ENCODE results near the gene HAS3.

The HAS3 gene

GRCh38 chr16:69094501-69094900 is 11.0 kb upstream of the HAS3 start:
- H3K4me1 ChIP-seq (ENCODE audit: insufficient read depth, low read length), result peaks cover 13% of the 10 kb centered on the region; the same call in 1 of the 2 replicates
- H3K27ac ChIP-seq (ENCODE audit: low read depth, low read length), result no peak overlapping the region
- 92% methylated on average over 5 of the region's 5 CpGs for WGBS

GRCh38 chr16:69095193-69095592 is 10.3 kb upstream of the HAS3 start:
- H3K36me3 ChIP-seq (ENCODE audit: insufficient read depth, low read length), result no peaks in the 10 kb centered on the region
- H3K4me3 ChIP-seq (ENCODE audit: low read length), result no peak overlapping the region
- H3K27ac ChIP-seq (ENCODE audit: low read depth, low read length), result no peak overlapping the region
- H3K9me3 ChIP-seq (ENCODE audit: insufficient read depth, low read depth, low read length), result no peaks in the 10 kb centered on the region
- no peak overlapping the region for H3K9ac ChIP-seq (ENCODE audit: low read depth, low read length)
- H3K27me3 ChIP-seq (ENCODE audit: insufficient read depth, low read length), result no peaks in the 10 kb centered on the region
- WGBS, result 95% methylated on average over 6 of the region's 6 CpGs
- H3K4me1 ChIP-seq (ENCODE audit: insufficient read depth, low read length), result peaks cover 9% of the 10 kb centered on the region

More at GRCh38 chr16:69094501-69094900, 11.0 kb upstream of the HAS3 start:
- H3K4me3 ChIP-seq (ENCODE audit: low read length), result no peak overlapping the region
- H3K9ac ChIP-seq (ENCODE audit: low read depth, low read length), result no peak overlapping the region
- no peaks in the 10 kb centered on the region for H3K36me3 ChIP-seq (ENCODE audit: insufficient read depth, low read length)
- H3K9me3 ChIP-seq (ENCODE audit: insufficient read depth, low read depth, low read length), result no peaks in the 10 kb centered on the region
- no peaks in the 10 kb centered on the region for H3K27me3 ChIP-seq (ENCODE audit: insufficient read depth, low read length)

DNA sequence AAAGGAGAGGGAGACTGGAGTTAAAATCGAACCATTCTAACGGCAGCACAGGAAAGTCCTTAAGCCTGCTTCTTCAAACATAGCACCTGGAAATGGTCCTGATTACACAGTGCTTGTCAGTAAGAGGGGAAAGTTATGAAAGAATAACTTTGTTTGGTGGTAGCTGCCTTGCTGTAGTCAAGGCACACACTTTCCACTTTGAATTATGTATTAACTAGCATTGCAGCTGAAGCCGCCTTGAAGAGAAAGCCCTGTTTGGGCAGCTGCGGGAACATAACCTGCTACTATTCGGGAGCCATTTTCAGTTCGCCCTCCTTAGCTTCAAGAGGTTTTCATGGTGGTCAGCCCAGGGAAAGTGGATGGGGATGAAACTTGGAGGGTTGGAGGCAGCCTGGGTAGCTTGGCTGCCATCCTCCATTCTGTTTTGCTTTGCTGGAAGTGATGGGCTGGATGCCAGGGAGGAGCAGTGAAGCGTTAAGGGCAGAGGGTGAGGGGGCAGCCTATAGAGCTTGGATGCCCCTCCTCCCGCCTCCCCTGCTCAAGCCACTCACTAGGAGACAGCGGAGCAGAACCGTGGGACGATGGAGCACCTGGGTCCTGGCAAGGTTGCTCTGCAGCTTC is 5.3 kb upstream of the HAS3 start:
- H3K27ac ChIP-seq (ENCODE audit: low read depth, low read length), result no peak overlapping the region
- 70% methylated on average over 11 of the region's 11 CpGs for WGBS

DNA sequence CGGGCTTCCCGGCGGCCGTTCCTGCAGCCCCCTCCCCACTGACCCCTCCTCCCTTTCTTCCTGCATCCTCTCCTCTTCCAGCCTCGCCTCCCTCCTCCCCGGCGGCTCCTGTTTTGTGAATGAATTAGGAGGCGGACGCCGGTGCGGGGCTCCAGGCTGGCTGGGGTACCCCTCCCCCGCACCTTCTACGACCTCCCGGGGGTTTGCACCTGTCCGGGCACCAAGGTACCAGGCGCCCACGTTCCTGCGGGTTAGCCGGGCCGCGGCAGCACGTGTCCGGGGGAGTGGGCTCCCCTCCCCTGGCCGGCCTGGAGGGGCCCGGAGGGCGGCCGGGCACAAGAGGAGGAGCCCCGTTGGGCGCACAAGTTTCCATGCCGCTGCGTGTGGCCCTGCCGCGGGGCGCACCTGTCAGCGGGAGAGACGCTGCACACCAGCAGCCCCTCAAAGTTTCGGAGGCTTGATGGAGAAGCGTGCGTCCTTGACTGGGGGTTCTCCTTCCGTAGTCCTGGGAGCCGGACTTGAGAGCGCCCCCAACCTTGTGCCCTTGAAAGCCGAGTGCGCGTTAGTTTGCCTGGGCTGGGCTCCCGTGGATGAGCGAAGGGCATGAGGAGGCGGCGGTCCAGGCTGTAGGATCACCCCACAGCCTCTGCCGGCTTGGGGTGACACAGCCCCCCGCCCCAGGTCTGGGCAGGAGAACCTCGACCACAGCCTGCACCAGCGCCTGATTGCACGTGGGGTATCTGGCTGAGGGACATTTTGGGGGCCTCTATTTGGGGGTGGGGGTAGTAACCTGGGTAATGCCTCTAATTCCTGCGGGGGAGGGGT is 1.2 kb downstream of the HAS3 start:
- H3K27ac ChIP-seq (ENCODE audit: low read depth, low read length), result peak overlapping the region; percentile 68
- H3K9ac ChIP-seq (ENCODE audit: low read depth, low read length), result peak overlapping the region; percentile 69
- H3K9me3 ChIP-seq (ENCODE audit: insufficient read depth, low read depth, low read length), result no peaks in the 10 kb centered on the region
- peak overlapping the region; percentile 85 for H3K4me3 ChIP-seq (ENCODE audit: low read length)
- WGBS, result under 1% methylated on average over 55 of the region's 55 CpGs
- H3K36me3 ChIP-seq (ENCODE audit: insufficient read depth, low read length), result peaks cover 27% of the 10 kb centered on the region
- H3K27me3 ChIP-seq (ENCODE audit: insufficient read depth, low read length), result no peaks in the 10 kb centered on the region
- peaks cover 18% of the 10 kb centered on the region for H3K4me1 ChIP-seq (ENCODE audit: insufficient read depth, low read length)

More for the DNA sequence above, 5.3 kb upstream of the HAS3 start:
- peaks cover 26% of the 10 kb centered on the region for H3K4me1 ChIP-seq (ENCODE audit: insufficient read depth, low read length)
- no peaks in the 10 kb centered on the region for H3K36me3 ChIP-seq (ENCODE audit: insufficient read depth, low read length)
- no peak overlapping the region for H3K4me3 ChIP-seq (ENCODE audit: low read length)
- no peaks in the 10 kb centered on the region for H3K27me3 ChIP-seq (ENCODE audit: insufficient read depth, low read length)
- no peaks in the 10 kb centered on the region for H3K9me3 ChIP-seq (ENCODE audit: insufficient read depth, low read depth, low read length)
- H3K9ac ChIP-seq (ENCODE audit: low read depth, low read length), result no peak overlapping the region

DNA sequence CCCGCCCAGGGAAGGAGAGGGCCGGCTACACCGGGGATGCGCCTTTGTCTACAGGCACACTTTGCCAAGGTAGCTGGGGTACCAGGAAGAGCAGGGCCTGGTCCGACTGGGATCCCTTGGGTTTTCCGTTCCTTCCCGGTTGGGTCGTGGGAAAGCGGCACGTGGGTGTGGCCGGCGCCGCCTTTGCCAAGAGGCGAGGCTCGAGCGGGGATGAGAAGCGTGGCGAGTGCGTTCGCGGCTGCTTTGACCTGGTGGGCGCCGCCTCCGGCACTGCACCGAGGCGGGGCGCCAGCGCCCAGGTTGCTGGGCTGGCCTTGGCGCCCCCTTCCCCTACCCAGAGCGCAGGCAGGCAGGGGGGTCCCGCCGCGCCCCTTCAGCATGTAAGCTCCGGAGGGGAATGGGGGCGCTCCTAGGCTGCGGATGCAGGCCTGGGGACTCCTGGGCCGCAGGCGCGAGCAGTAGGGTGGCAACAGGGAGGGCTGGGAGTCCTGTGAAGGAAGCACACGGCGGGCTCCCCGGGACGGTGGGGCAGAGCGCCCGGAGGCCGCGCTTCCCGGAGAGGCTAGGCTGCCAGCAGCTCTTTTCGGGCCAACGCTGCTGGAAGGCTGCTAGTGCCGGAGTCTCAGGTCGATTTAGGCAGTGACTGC is 2.0 kb downstream of the HAS3 start:
- Histone ChIP-seq H3K27me3 (ENCODE audit: insufficient read depth, low read length) (no peaks in the 10 kb centered on the region), H3K9ac (ENCODE audit: low read depth, low read length) (peak overlapping the region; percentile 69), H3K27ac (ENCODE audit: low read depth, low read length) (peak overlapping the region; percentile 68), H3K9me3 (ENCODE audit: insufficient read depth, low read depth, low read length) (no peaks in the 10 kb centered on the region), H3K4me1 (ENCODE audit: insufficient read depth, low read length) (peaks cover 13% of the 10 kb centered on the region), H3K4me3 (ENCODE audit: low read length) (peak overlapping the region; percentile 85), H3K36me3 (ENCODE audit: insufficient read depth, low read length) (peaks cover 35% of the 10 kb centered on the region)
- WGBS, result under 1% methylated on average over 52 of the region's 52 CpGs

DNA sequence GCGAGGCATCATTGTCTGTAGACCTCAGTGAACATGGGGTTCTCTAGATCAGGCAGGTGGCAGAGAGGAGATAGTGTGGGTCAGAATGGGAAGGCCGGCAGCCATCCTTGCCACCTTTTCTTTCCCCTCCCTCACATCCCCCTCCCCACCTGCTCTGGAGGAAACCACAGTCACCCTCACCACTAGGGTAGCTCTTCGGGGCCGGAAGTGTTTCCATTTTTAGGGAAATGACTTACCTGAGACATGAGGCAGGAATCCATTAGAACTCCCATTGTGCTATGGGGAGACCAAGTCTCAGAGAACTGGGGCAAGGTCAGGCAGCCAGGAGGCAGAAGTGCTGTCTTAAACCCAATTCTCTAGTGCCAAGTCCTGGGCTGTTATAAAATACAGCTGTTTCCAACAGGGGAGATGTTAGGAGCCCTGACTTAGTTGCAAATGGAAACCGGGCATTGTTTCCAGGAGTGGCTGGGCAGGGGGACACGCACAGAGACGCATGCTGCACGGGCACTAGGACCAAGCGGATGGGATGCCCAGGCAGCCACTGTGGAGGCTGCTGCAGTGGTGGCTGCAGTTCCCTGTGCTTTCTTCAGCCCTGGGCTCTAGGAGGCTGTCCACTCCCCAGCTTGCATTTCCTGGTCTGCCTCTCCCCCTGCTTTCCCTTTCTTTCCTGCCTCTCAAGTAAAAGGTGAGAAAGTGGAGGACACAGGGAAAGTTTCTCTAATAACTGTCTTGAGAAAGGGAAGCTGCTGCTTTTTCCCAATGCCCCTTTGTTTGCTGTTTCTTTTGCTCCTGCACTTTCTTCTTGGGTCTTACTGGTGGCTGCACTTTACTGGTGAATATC is 2.8 kb downstream of the HAS3 start:
- Histone ChIP-seq H3K36me3 (ENCODE audit: insufficient read depth, low read length) (peaks cover 42% of the 10 kb centered on the region), H3K4me3 (ENCODE audit: low read length) (peak overlapping the region; percentile 85), H3K4me1 (ENCODE audit: insufficient read depth, low read length) (peaks cover 8% of the 10 kb centered on the region; the same call in 1 of the 2 replicates), H3K27me3 (ENCODE audit: insufficient read depth, low read length) (no peaks in the 10 kb centered on the region), H3K27ac (ENCODE audit: low read depth, low read length) (peak overlapping the region; percentile 68; the same call in 1 of the 2 replicates), H3K9ac (ENCODE audit: low read depth, low read length) (peak overlapping the region; percentile 69), H3K9me3 (ENCODE audit: insufficient read depth, low read depth, low read length) (no peaks in the 10 kb centered on the region)
- 11% methylated on average over 9 of the region's 9 CpGs for WGBS

GRCh38 chr16:69108905-69109252 is 3.4 kb downstream of the HAS3 start:
- Histone ChIP-seq H3K27me3 (ENCODE audit: insufficient read depth, low read length) (no peaks in the 10 kb centered on the region), H3K4me1 (ENCODE audit: insufficient read depth, low read length) (peaks cover 8% of the 10 kb centered on the region; the same call in 1 of the 2 replicates)
- 84% methylated on average over 4 of the region's 4 CpGs for WGBS

GRCh38 chr16:69109486-69110270 is 4.2 kb downstream of the HAS3 start:
- 96% methylated on average over 47 of the region's 48 CpGs for WGBS

More at GRCh38 chr16:69108905-69109252, 3.4 kb downstream of the HAS3 start:
- H3K9ac ChIP-seq (ENCODE audit: low read depth, low read length), result peak overlapping the region; percentile 69; the same call in 1 of the 2 replicates
- peaks cover 48% of the 10 kb centered on the region for H3K36me3 ChIP-seq (ENCODE audit: insufficient read depth, low read length)
- peak overlapping the region; percentile 85 for H3K4me3 ChIP-seq (ENCODE audit: low read length)
- peak overlapping the region; percentile 22; the same call in 1 of the 2 replicates for H3K27ac ChIP-seq (ENCODE audit: low read depth, low read length)
- no peaks in the 10 kb centered on the region for H3K9me3 ChIP-seq (ENCODE audit: insufficient read depth, low read depth, low read length)

DNA sequence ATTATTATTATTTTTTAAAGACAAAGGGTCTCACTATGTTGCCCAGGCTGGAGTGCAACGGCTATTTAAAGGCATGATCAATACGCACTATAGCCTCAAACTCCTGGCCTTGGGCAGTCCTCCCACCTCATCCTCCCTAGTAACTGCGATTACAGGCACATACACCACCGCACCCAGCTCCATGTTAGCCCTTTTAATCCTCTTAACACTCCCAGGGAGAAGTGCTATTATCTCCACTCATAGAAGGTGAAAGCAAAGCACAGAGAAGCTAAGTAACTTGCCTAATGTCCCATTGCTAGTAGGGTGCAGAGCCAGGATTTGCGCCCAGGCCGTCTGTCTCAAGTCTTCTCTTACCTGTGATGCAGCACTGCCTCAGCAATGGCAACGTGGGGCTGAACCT is 5.0 kb downstream of the HAS3 start:
- 95% methylated on average over 7 of the region's 7 CpGs for WGBS
- H3K36me3 ChIP-seq (ENCODE audit: insufficient read depth, low read length), result peaks cover 63% of the 10 kb centered on the region

More at GRCh38 chr16:69109486-69110270, 4.2 kb downstream of the HAS3 start:
- H3K9ac ChIP-seq (ENCODE audit: low read depth, low read length), result no peak overlapping the region
- H3K4me3 ChIP-seq (ENCODE audit: low read length), result no peak overlapping the region
- H3K36me3 ChIP-seq (ENCODE audit: insufficient read depth, low read length), result peaks cover 56% of the 10 kb centered on the region
- no peaks in the 10 kb centered on the region for H3K9me3 ChIP-seq (ENCODE audit: insufficient read depth, low read depth, low read length)
- no peaks in the 10 kb centered on the region for H3K27me3 ChIP-seq (ENCODE audit: insufficient read depth, low read length)
- peaks cover 8% of the 10 kb centered on the region; the same call in 1 of the 2 replicates for H3K4me1 ChIP-seq (ENCODE audit: insufficient read depth, low read length)
- no peak overlapping the region for H3K27ac ChIP-seq (ENCODE audit: low read depth, low read length)

More for the DNA sequence above, 5.0 kb downstream of the HAS3 start:
- Histone ChIP-seq H3K4me1 (ENCODE audit: insufficient read depth, low read length) (peaks cover 8% of the 10 kb centered on the region; the same call in 1 of the 2 replicates), H3K9me3 (ENCODE audit: insufficient read depth, low read depth, low read length) (no peaks in the 10 kb centered on the region), H3K9ac (ENCODE audit: low read depth, low read length) (no peak overlapping the region), H3K27ac (ENCODE audit: low read depth, low read length) (no peak overlapping the region), H3K4me3 (ENCODE audit: low read length) (no peak overlapping the region), H3K27me3 (ENCODE audit: insufficient read depth, low read length) (no peaks in the 10 kb centered on the region)
